ENCODE data around the gene HSD17B3. TPM values are rescaled to one million over a fixed set of nuclear protein-coding genes. Genes with fewer than 3 reads are reported as not detected.

HSD17B3 gene
- total and polyA plus RNA-seq, 3 experiments from 2014 or later = 0.35 to 0.42 TPM; not detected in 1

- Mint-ChIP-seq H3K36me3 (peaks cover 0 to 9% (median 0%) of the 10 kb centered on the region in 3 donors), H3K27me3 (peaks cover 2 to 4% of the 10 kb centered on the region in 2 donors), H3K9me3 (peaks cover 0 to 6% (median 3%) of the 10 kb centered on the region in 5 donors), H3K27ac (no peak overlapping the region), H3K4me1 (no peaks in the 10 kb centered on the region), H3K4me3 (no peak overlapping the region)
- H3K36me3 ChIP-seq (ENCODE audit: insufficient read depth, low read length) = no peaks in the 10 kb centered on the region
- no peaks in the 10 kb centered on the region for H3K27me3 ChIP-seq (ENCODE audit: insufficient read depth, low read length, poor library complexity, severe bottlenecking)
- H3K4me3 ChIP-seq (ENCODE audit: low read length) = no peak overlapping the region
- H3K9me3 ChIP-seq (ENCODE audit: low read length) = no peaks in the 10 kb centered on the region
- H3K4me1 ChIP-seq (ENCODE audit: insufficient read depth, low read length) = no peaks in the 10 kb centered on the region
- CTCF ChIA-PET = no interaction called here
- POLR2A ChIA-PET = no interaction called here
- H3K27ac ChIP-seq (ENCODE audit: low read depth, low read length) = no peak overlapping the region
- no peak for DNase-seq
These were observed 2.2 kb downstream of the HSD17B3 start for GRCh38 chr9:96299823-96300222.

GRCh38 chr9:96294159-96294545 lies 7.8 kb downstream of the HSD17B3 start:
- no peaks in the 10 kb centered on the region for H3K27me3 ChIP-seq (ENCODE audit: insufficient read depth, low read length, poor library complexity, severe bottlenecking)
- ChIA-PET CTCF (no interaction called here), POLR2A (interaction anchor here (0.6 kb wide), 1 partner anchor 50 kb away, joined by 7 read pairs; no protein-coding TSS in a partner anchor)
- no peak overlapping the region for H3K27ac Mint-ChIP-seq
- H3K4me1 ChIP-seq (ENCODE audit: insufficient read depth, low read length) = no peaks in the 10 kb centered on the region
- H3K9me3 ChIP-seq (ENCODE audit: low read length) = no peaks in the 10 kb centered on the region
- H3K4me3 ChIP-seq (ENCODE audit: low read length) = no peak overlapping the region
- peaks cover 4% of the 10 kb centered on the region in 2 donors for H3K27me3 Mint-ChIP-seq
- H3K4me3 Mint-ChIP-seq = no peak overlapping the region
- no peaks in the 10 kb centered on the region for H3K36me3 ChIP-seq (ENCODE audit: insufficient read depth, low read length)
- H3K27ac ChIP-seq (ENCODE audit: low read depth, low read length) = no peak overlapping the region
- H3K4me1 Mint-ChIP-seq = no peaks in the 10 kb centered on the region
- H3K36me3 Mint-ChIP-seq = peaks cover 0 to 6% (median 0%) of the 10 kb centered on the region in 3 donors
- H3K9me3 Mint-ChIP-seq = peaks cover 0 to 4% (median 3%) of the 10 kb centered on the region in 5 donors
- no peak for DNase-seq

GRCh38 chr9:96293498-96294158 lies 8.3 kb downstream of the HSD17B3 start:
- CTCF ChIA-PET = no interaction called here
- Mint-ChIP-seq H3K4me1 (no peaks in the 10 kb centered on the region), H3K27me3 (peaks cover 4% of the 10 kb centered on the region in 2 donors), H3K9me3 (peaks cover 0 to 4% (median 3%) of the 10 kb centered on the region in 5 donors), H3K4me3 (no peak overlapping the region), H3K27ac (no peak overlapping the region), H3K36me3 (peaks cover 0 to 6% (median 0%) of the 10 kb centered on the region in 3 donors)
- no peaks in the 10 kb centered on the region for H3K9me3 ChIP-seq (ENCODE audit: low read length)
- no peaks in the 10 kb centered on the region for H3K27me3 ChIP-seq (ENCODE audit: insufficient read depth, low read length, poor library complexity, severe bottlenecking)
- POLR2A ChIA-PET = no interaction called here
- H3K4me3 ChIP-seq (ENCODE audit: low read length) = no peak overlapping the region
- DNase-seq = no peak
- no peaks in the 10 kb centered on the region for H3K36me3 ChIP-seq (ENCODE audit: insufficient read depth, low read length)
- H3K4me1 ChIP-seq (ENCODE audit: insufficient read depth, low read length) = no peaks in the 10 kb centered on the region
- no peak overlapping the region for H3K27ac ChIP-seq (ENCODE audit: low read depth, low read length)

GRCh38 chr9:96289392-96289791 lies 12.6 kb downstream of the HSD17B3 start:
- CTCF ChIA-PET = no interaction called here
- H3K27me3 Mint-ChIP-seq = peaks cover 5 to 6% of the 10 kb centered on the region in 2 donors

GRCh38 chr9:96281641-96282040 lies 20.3 kb downstream of the HSD17B3 start:
- no peak overlapping the region for H3K4me3 ChIP-seq (ENCODE audit: low read length)
- CTCF ChIA-PET = no interaction called here
- Mint-ChIP-seq H3K27ac (no peak overlapping the region), H3K4me3 (no peak overlapping the region), H3K4me1 (no peaks in the 10 kb centered on the region), H3K36me3 (no peaks in the 10 kb centered on the region), H3K9me3 (peaks cover 0 to 3% (median 2%) of the 10 kb centered on the region in 5 donors), H3K27me3 (peaks cover 2 to 9% of the 10 kb centered on the region in 2 donors)
- H3K36me3 ChIP-seq (ENCODE audit: insufficient read depth, low read length) = no peaks in the 10 kb centered on the region
- no peaks in the 10 kb centered on the region for H3K9me3 ChIP-seq (ENCODE audit: low read length)
- no peak for DNase-seq
- H3K4me1 ChIP-seq (ENCODE audit: insufficient read depth, low read length) = no peaks in the 10 kb centered on the region
- no peak overlapping the region for H3K27ac ChIP-seq (ENCODE audit: low read depth, low read length)
- H3K27me3 ChIP-seq (ENCODE audit: insufficient read depth, low read length, poor library complexity, severe bottlenecking) = no peaks in the 10 kb centered on the region
- POLR2A ChIA-PET = no interaction called here

More at GRCh38 chr9:96289392-96289791, 12.6 kb downstream of the HSD17B3 start:
- no peak overlapping the region for H3K4me3 Mint-ChIP-seq
- Histone ChIP-seq H3K4me3 (ENCODE audit: low read length) (no peak overlapping the region), H3K27ac (ENCODE audit: low read depth, low read length) (no peak overlapping the region), H3K27me3 (ENCODE audit: insufficient read depth, low read length, poor library complexity, severe bottlenecking) (no peaks in the 10 kb centered on the region), H3K9me3 (ENCODE audit: low read length) (no peaks in the 10 kb centered on the region), H3K36me3 (ENCODE audit: insufficient read depth, low read length) (no peaks in the 10 kb centered on the region), H3K4me1 (ENCODE audit: insufficient read depth, low read length) (no peaks in the 10 kb centered on the region)
- H3K4me1 Mint-ChIP-seq = no peaks in the 10 kb centered on the region
- no peaks in the 10 kb centered on the region for H3K9me3 Mint-ChIP-seq
- DNase-seq = no peak
- POLR2A ChIA-PET = no interaction called here
- no peak overlapping the region for H3K27ac Mint-ChIP-seq
- H3K36me3 Mint-ChIP-seq = no peaks in the 10 kb centered on the region

- H3K27me3 Mint-ChIP-seq = peaks cover 2 to 4% of the 10 kb centered on the region in 2 donors
- no peak for DNase-seq
- Histone ChIP-seq H3K27me3 (ENCODE audit: insufficient read depth, low read length, poor library complexity, severe bottlenecking) (no peaks in the 10 kb centered on the region), H3K9me3 (ENCODE audit: low read length) (no peaks in the 10 kb centered on the region), H3K4me1 (ENCODE audit: insufficient read depth, low read length) (no peaks in the 10 kb centered on the region), H3K36me3 (ENCODE audit: insufficient read depth, low read length) (no peaks in the 10 kb centered on the region), H3K4me3 (ENCODE audit: low read length) (no peak overlapping the region), H3K27ac (ENCODE audit: low read depth, low read length) (no peak overlapping the region)
- ChIA-PET POLR2A (no interaction called here), CTCF (no interaction called here)
- no peak overlapping the region for H3K27ac Mint-ChIP-seq
- H3K4me1 Mint-ChIP-seq = no peaks in the 10 kb centered on the region
- H3K4me3 Mint-ChIP-seq = no peak overlapping the region
- H3K9me3 Mint-ChIP-seq = peaks cover 8 to 18% (median 10%) of the 10 kb centered on the region in 5 donors
- peaks cover 0 to 2% (median 1%) of the 10 kb centered on the region in 3 donors for H3K36me3 Mint-ChIP-seq
These were observed 22.0 kb downstream of the HSD17B3 start for GRCh38 chr9:96279932-96280331.

- H3K4me1 Mint-ChIP-seq = no peaks in the 10 kb centered on the region
- H3K9me3 Mint-ChIP-seq = peaks cover 18 to 29% (median 27%) of the 10 kb centered on the region in 5 donors
- no peaks in the 10 kb centered on the region for H3K4me1 ChIP-seq (ENCODE audit: insufficient read depth, low read length)
- peaks cover 0 to 15% (median 1%) of the 10 kb centered on the region in 3 donors for H3K36me3 Mint-ChIP-seq
- no peak overlapping the region for H3K27ac ChIP-seq (ENCODE audit: low read depth, low read length)
- H3K27ac Mint-ChIP-seq = no peak overlapping the region
- POLR2A ChIA-PET = no interaction called here
- peaks cover 6% of the 10 kb centered on the region for H3K9me3 ChIP-seq (ENCODE audit: low read length)
- H3K4me3 Mint-ChIP-seq = no peak overlapping the region
- no peak overlapping the region for H3K4me3 ChIP-seq (ENCODE audit: low read length)
- peaks cover 0 to 7% of the 10 kb centered on the region in 2 donors for H3K27me3 Mint-ChIP-seq
- DNase-seq = no peak
- no peaks in the 10 kb centered on the region for H3K36me3 ChIP-seq (ENCODE audit: insufficient read depth, low read length)
- H3K27me3 ChIP-seq (ENCODE audit: insufficient read depth, low read length, poor library complexity, severe bottlenecking) = no peaks in the 10 kb centered on the region
- CTCF ChIA-PET = no interaction called here
These were observed 27.0 kb downstream of the HSD17B3 start for GRCh38 chr9:96274939-96275338.

GRCh38 chr9:96270236-96270744 lies 31.7 kb downstream of the HSD17B3 start:
- no peaks in the 10 kb centered on the region for H3K4me1 Mint-ChIP-seq
- no peak for DNase-seq
- H3K27ac Mint-ChIP-seq = no peak overlapping the region
- H3K36me3 Mint-ChIP-seq = peaks cover 0 to 15% (median 1%) of the 10 kb centered on the region in 3 donors
- no peak overlapping the region for H3K4me3 Mint-ChIP-seq
- no peak overlapping the region for H3K4me3 ChIP-seq (ENCODE audit: low read length)
- H3K27me3 ChIP-seq (ENCODE audit: insufficient read depth, low read length, poor library complexity, severe bottlenecking) = no peaks in the 10 kb centered on the region
- ChIA-PET POLR2A (no interaction called here), CTCF (no interaction called here)
- no peaks in the 10 kb centered on the region for H3K4me1 ChIP-seq (ENCODE audit: insufficient read depth, low read length)
- H3K9me3 ChIP-seq (ENCODE audit: low read length) = peaks cover 6% of the 10 kb centered on the region
- no peak overlapping the region for H3K27ac ChIP-seq (ENCODE audit: low read depth, low read length)
- peaks cover 12 to 24% (median 20%) of the 10 kb centered on the region in 5 donors for H3K9me3 Mint-ChIP-seq
- peaks cover 9 to 14% of the 10 kb centered on the region in 2 donors for H3K27me3 Mint-ChIP-seq
- H3K36me3 ChIP-seq (ENCODE audit: insufficient read depth, low read length) = no peaks in the 10 kb centered on the region

Measured in CD8-positive, alpha-beta memory T cell (primary cell).